GM12874 (cell line): ENCODE results near the gene UBXN11.

Source experiments
- TF ChIP-seq, protein P1 (sequence below): IDR thresholded peaks from 2 replicates; pipeline ENCODE4 v1.5.1; 2011; ENCODE audit warnings: low read depth, mild to moderate bottlenecking, control low read depth, low read length, moderate library complexity; ENCODE audit not compliant: insufficient read depth

UBXN11 gene

DNA sequence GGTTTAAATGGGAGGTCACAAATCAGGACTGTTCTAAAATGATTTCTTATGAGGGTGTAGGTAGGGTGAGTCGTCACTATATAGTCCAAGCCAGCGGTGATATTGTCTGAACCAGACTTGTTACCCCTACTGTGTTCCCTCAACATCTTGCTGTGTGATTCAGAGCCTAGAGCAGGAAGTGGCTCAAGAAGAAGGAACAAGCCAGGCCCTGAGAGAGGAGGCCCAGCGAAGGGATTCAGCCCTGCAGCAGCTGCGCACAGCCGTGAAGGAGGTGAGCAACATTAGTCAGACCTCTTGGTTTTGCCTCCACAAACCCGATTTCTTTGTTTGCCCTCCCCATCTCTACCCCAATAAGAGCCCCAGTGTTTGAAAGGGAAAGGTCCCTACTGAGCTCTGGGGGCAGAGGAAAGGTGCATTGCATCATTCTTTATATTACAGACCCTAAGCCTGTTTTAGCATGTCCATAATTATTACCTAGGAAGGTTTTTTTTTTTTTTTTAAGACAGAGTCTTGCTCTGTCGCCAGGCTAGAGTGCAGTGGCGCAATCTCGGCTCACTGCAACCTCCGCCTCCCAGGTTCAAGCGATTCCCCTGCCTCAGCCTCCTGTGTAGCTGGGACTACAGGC is 31.5 kb downstream of the UBXN11 start:
- TF ChIP-seq, protein P1, sequence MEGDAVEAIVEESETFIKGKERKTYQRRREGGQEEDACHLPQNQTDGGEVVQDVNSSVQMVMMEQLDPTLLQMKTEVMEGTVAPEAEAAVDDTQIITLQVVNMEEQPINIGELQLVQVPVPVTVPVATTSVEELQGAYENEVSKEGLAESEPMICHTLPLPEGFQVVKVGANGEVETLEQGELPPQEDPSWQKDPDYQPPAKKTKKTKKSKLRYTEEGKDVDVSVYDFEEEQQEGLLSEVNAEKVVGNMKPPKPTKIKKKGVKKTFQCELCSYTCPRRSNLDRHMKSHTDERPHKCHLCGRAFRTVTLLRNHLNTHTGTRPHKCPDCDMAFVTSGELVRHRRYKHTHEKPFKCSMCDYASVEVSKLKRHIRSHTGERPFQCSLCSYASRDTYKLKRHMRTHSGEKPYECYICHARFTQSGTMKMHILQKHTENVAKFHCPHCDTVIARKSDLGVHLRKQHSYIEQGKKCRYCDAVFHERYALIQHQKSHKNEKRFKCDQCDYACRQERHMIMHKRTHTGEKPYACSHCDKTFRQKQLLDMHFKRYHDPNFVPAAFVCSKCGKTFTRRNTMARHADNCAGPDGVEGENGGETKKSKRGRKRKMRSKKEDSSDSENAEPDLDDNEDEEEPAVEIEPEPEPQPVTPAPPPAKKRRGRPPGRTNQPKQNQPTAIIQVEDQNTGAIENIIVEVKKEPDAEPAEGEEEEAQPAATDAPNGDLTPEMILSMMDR = no peak

DNA sequence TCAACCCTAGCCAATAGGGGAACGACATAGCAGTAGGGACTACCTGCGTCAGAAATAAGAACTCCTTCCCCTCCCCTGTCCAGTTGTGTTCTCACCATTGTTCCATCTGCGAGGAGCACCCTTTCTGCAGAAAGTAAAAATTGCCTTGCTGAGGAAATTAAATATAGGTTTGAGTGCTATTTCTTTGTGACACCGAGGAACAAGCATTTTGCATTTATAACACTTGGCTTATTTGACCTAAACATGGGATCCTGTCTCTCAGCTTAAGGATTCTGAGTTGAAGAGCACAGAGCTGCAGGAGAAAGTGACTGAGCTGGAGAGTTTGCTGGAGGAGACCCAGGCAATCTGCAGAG is 37.3 kb downstream of the UBXN11 start:
- TF ChIP-seq, protein P1 = no peak

DNA sequence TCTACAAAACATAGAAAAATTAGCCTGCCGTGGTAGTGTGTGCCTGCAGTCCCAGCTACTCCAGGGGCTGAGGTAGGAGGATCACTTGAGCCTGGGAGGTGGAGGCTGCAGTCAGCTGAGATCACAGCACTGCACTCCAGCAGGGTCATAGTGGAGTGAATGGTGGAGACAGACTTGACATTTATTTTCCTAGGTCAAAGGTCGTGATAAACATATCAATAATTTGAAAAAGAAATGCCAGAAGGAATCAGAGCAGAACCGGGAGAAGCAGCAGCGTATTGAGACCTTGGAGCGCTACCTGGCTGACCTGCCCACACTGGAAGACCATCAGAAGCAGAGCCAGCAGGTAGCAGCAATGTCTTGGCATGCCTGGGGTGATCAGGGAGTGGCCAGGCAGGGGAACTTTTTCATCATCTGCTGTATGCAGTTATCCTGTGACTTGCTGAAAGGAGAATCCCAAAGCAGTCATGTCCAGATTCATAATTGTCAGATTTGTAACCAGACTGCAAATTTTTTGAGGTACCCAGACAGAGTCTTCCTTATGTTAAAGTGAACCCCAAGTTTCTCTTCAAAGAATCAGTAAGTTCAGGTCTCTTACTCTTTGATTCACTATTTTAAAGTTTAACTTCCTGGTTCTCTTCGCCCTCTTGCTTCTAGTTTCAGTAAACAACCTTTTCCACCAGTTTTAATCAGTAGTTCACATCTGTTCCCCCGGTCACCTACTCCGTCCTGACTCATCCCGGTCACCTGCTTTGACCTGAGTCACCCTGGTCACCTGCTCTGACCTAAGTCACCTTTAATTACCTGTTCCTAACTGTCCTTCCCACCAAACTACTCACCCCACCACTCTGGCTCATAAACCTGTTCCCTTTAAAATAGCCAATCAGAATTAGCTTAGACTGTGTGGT is 37.9 kb downstream of the UBXN11 start:
- TF ChIP-seq, protein P1 = no peak

DNA sequence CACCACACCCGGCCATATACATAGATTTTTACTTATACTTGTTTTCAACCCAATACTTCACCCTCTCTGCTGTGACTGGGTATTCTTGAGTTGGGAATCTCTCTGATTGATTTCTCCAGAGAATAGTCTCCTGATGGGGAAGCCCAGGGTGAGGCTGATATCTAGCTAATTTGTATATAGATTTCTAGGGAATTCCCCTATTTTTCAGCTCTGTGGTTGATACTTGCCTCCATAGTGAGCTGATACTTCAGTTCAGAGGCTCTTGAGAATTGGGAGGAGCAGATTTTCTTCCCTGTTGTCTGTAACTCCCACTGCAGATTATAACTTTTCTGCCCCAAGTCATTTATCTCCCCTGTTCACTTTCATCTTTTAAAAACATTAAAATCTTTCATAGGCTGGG is 41.0 kb downstream of the UBXN11 start:
- TF ChIP-seq, protein P1 = no peak

DNA sequence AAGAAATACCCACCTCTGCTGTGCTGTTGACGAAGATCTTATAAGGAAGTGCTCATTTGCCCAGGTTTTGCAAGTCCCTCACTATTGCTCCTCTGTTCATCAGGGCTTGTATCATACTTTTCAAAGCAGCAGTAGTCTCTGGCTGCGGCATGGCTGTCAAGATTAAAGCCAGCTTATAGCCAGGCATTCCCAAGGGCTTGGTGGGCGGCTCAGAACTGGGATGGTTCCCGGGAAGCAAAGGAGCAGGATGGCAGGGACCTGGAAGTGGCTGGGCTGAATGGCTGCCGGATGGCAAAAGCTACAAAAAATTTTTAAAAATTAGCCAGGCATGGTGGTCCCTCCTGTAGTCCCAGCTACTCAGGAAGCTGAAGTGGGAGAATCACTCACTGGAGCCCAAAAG is 43.2 kb downstream of the UBXN11 start:
- TF ChIP-seq, protein P1 = no peak

DNA sequence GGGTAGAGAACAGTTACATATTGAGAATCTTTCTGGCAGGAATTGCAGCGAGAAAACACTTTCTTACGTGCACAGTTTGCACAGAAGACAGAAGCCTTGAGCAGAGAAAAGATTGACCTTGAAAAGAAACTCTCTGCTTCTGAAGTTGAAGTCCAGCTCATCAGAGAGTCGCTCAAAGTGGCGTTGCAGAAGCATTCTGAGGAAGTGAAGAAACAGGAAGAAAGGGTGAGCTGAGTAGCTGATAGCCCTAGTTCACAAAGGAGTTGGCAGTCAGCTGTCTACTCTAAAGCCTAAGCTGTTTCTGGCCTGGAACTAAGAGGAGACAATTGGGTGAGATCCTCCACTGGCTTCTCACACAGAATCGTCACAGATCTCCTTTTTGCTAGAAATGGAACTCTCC is 46.9 kb downstream of the UBXN11 start:
- TF ChIP-seq, protein P1 = no peak

DNA sequence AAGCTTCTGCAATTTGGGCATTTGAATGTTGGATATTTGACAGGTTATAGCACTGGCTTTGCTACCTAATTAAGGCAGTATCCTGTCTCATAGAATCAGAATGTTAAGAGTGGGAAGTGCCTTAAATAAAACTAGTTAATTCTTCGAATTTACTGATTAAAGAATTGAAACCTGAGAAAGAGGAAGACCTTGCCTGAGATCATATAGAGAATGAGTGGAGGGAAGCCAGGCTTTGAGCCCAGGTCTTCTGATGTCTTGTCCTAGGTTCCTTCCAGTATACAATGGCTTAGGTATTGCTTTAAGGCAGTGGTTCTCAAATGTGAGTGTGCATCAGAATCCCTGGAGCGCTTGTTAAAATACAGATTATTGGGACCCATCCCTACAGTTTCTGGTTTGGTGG is 47.4 kb downstream of the UBXN11 start:
- TF ChIP-seq, protein P1 = no peak
